GM12878 (cell line): ENCODE results near the gene ME2. TPM values are rescaled to one million over a fixed set of nuclear protein-coding genes. Genes with fewer than 3 reads are reported as not detected.

Source experiments
- ATAC-seq: fragments of 200-7000 bp; cut with Tn5 transposase; 3 replicates; pipeline ENCODE4 v1.9.1; 2020; ENCODE audit warnings: mild to moderate bottlenecking, moderate library complexity
- BruUV-seq: library from RNA; stranded (reverse); fragments of 400-500 nt; replicated peaks from 2 replicates; lab custom pipeline; 2021; lab: Mats Ljungman, UMichigan
- CTCF ChIA-PET: fragments of 300-600 bp; sonication (Branson Sonifier 250); formaldehyde crosslinking; extraction: SDS; loops from one replicate; lab custom pipeline; 2021; ENCODE audit warnings: inconsistent platforms; lab: Yijun Ruan, JAX
- POLR2A ChIA-PET: fragments of 350-600 bp; formaldehyde crosslinking; extraction: SDS; loops from one replicate; lab custom pipeline; 2021; ENCODE audit warnings: inconsistent platforms; lab: Charles Lee
- RAD21 ChIA-PET: fragments of 300-600 bp; sonication (Branson Sonifier 250); formaldehyde crosslinking; loops from one replicate; lab custom pipeline; 2023; ENCODE audit warnings: antibody characterized with exemption; ENCODE audit not compliant: unreplicated experiment; lab: Charles Lee
- SMC1A ChIA-PET: fragments of 300-600 bp; sonication (Branson Sonifier 250); formaldehyde crosslinking; loops from one replicate; lab custom pipeline; 2023; ENCODE audit not compliant: unreplicated experiment, uncharacterized antibody; lab: Charles Lee
- DNase-seq: peaks from one replicate; pipeline ENCODE4 v3.0.0-alpha.2; 2011; ENCODE audit warnings: low read depth, low spot score
- FAIRE-seq: peaks from 3 replicates; lab custom pipeline; 2011; peaks lifted over from hg19 to GRCh38; lab: Jason Lieb, UNC
- H2AFZ ChIP-seq: 2 replicates; pipeline ENCODE4 v1.6.0; 2011; ENCODE audit warnings: low read depth, low read length, control low read depth; ENCODE audit not compliant: control insufficient read depth
- H3K27ac ChIP-seq: 2 replicates; pipeline ENCODE4 v1.5.1; 2011; ENCODE audit warnings: control low read depth; ENCODE audit not compliant: control insufficient read depth, insufficient read depth
- H3K27me3 ChIP-seq, 2 experiments: replicated peaks in 1 of 2; 2 replicates each; pipeline versions ENCODE4 v1.6.0 to v1.6.1; 2011; ENCODE audit warnings: low read length in 1 of 2; ENCODE audit not compliant: control insufficient read depth in 2 of 2, insufficient read depth in 2 of 2
- H3K36me3 ChIP-seq, 2 experiments: 2 replicates each; pipeline ENCODE4 v1.5.1; 2011; ENCODE audit warnings: low read length in 1 of 2; ENCODE audit not compliant: control insufficient read depth in 2 of 2, insufficient read depth in 2 of 2
- H3K4me1 ChIP-seq: 2 replicates; pipeline ENCODE4 v1.6.1; 2011; ENCODE audit warnings: mild to moderate bottlenecking, low read length, moderate library complexity, mixed read lengths; ENCODE audit not compliant: control insufficient read depth, insufficient read depth
- H3K4me2 ChIP-seq: 2 replicates; pipeline ENCODE4 v1.6.0; 2011; ENCODE audit warnings: control low read depth; ENCODE audit not compliant: control insufficient read depth, insufficient read depth
- H3K4me3 ChIP-seq: fragments of 200-600 bp; sonication (generic); 2 replicates; pipeline ENCODE4 v1.5.1; 2016
- H3K79me2 ChIP-seq: 2 replicates; pipeline ENCODE4 v1.6.0; 2011; ENCODE audit warnings: low read length; ENCODE audit not compliant: control insufficient read depth, insufficient read depth
- H3K9ac ChIP-seq: 2 replicates; pipeline ENCODE4 v1.8.0; 2011; ENCODE audit warnings: low read length, control low read depth, mixed read lengths; ENCODE audit not compliant: control insufficient read depth, insufficient read depth
- H3K9me3 ChIP-seq: replicated peaks from 3 replicates; pipeline ENCODE4 v1.5.1; 2011; ENCODE audit warnings: mild to moderate bottlenecking, low read length; ENCODE audit not compliant: control insufficient read depth, insufficient read depth
- H4K20me1 ChIP-seq: 2 replicates; pipeline ENCODE4 v1.6.0; 2011; ENCODE audit not compliant: control insufficient read depth, insufficient read depth
- BACH1 ChIP-seq: fragments of 450-650 bp; IDR thresholded peaks from 2 replicates; pipeline ENCODE4 v1.6.1; 2017; ENCODE audit warnings: mild to moderate bottlenecking, borderline replicate concordance
- BMI1 ChIP-seq: fragments of 450-650 bp; IDR thresholded peaks from 2 replicates; pipeline ENCODE4 v1.6.1; 2016; ENCODE audit warnings: mild to moderate bottlenecking, moderate library complexity, borderline replicate concordance
- CBFB ChIP-seq: IDR thresholded peaks from 2 replicates; pipeline ENCODE4 v1.6.1; 2016; ENCODE audit warnings: antibody characterized with exemption, low read depth
- CBX3 ChIP-seq: fragments of 200-600 bp; sonication (generic); IDR thresholded peaks from 2 replicates; pipeline ENCODE4 v1.6.1; 2016; ENCODE audit warnings: low read depth, borderline replicate concordance
- E4F1 ChIP-seq: fragments of 450-650 bp; IDR thresholded peaks from 2 replicates; pipeline ENCODE4 v1.6.1; 2018; ENCODE audit warnings: borderline replicate concordance, mild to moderate bottlenecking; ENCODE audit not compliant: partially characterized antibody
- EGR1 ChIP-seq, 2 experiments: IDR thresholded peaks; 1 replicate in 1 of 2; 2 replicates in 1 of 2; pipeline ENCODE4 v1.6.1; 2011 to 2012; ENCODE audit warnings: low read depth in 2 of 2, low read length in 2 of 2, borderline replicate concordance in 1 of 2, mild to moderate bottlenecking in 1 of 2, moderate library complexity in 1 of 2
- EZH2 ChIP-seq: IDR thresholded peaks from 2 replicates; pipeline ENCODE4 v1.6.1; 2012; ENCODE audit warnings: low read depth, mild to moderate bottlenecking, control low read depth, inconsistent platforms, low read length, borderline replicate concordance; ENCODE audit not compliant: control insufficient read depth
- JUND ChIP-seq: IDR thresholded peaks from 2 replicates; pipeline ENCODE4 v1.6.1; 2012; ENCODE audit warnings: low read depth, mild to moderate bottlenecking, low read length, improper control_type of control experiment, moderate library complexity
- NBN ChIP-seq: fragments of 450-650 bp; IDR thresholded peaks from 2 replicates; pipeline ENCODE4 v1.6.1; 2016
- NR2C2 ChIP-seq: IDR thresholded peaks from 2 replicates; pipeline ENCODE4 v1.6.1; 2011; ENCODE audit warnings: borderline replicate concordance, low read depth; ENCODE audit not compliant: control insufficient read depth, insufficient read length
- PML ChIP-seq: IDR thresholded peaks from 2 replicates; pipeline ENCODE4 v1.6.1; 2012; ENCODE audit warnings: low read length, inconsistent platforms
- RAD21 ChIP-seq: IDR thresholded peaks from 2 replicates; pipeline ENCODE4 v1.6.1; 2011; ENCODE audit warnings: mild to moderate bottlenecking, low read depth, low read length, moderate library complexity; ENCODE audit not compliant: insufficient read depth
- RAD51 ChIP-seq: fragments of 450-650 bp; IDR thresholded peaks from 2 replicates; pipeline ENCODE4 v1.6.1; 2016; ENCODE audit warnings: moderate library complexity, mild to moderate bottlenecking, inconsistent platforms
- SMC3 ChIP-seq: IDR thresholded peaks from 2 replicates; pipeline ENCODE4 v1.6.1; 2011; ENCODE audit warnings: low read length, improper control_type of control experiment, borderline replicate concordance
- WRNIP1 ChIP-seq: IDR thresholded peaks from 2 replicates; pipeline ENCODE4 v1.6.1; 2011; ENCODE audit warnings: low read depth, low read length, improper control_type of control experiment, borderline replicate concordance
- ZNF24 ChIP-seq: fragments of 450-650 bp; IDR thresholded peaks from 2 replicates; pipeline ENCODE4 v1.6.1; 2017; ENCODE audit warnings: antibody characterized with exemption, mild to moderate bottlenecking
- ZNF592 ChIP-seq: fragments of 450-650 bp; IDR thresholded peaks from 2 replicates; pipeline ENCODE4 v1.6.1; 2017; ENCODE audit warnings: mild to moderate bottlenecking, moderate library complexity
- WGBS: methylation state at CpG from one replicate; pipeline ENCODE4 v1.1.6; 2016; ENCODE audit warnings: low lambda C conversion rate; ENCODE audit not compliant: insufficient replicate concordance, insufficient coverage; ENCODE audit errors: missing lambda C conversion rate; 5-methylcytosine and 5-hydroxymethylcytosine counted together
- in situ Hi-C: fragments of 300-500 bp; cut with MboI; formaldehyde crosslinking; loops from 9 replicates; pipeline ENCODE4 v1.14.3; 2018; ENCODE audit warnings: mixed read lengths
- intact Hi-C: fragments of 100-400 bp; cut with micrococcal nuclease; formaldehyde crosslinking; loops from one replicate; pipeline ENCODE4 v1.14.2; 2022; ENCODE audit not compliant: unreplicated experiment
- polyA plus RNA-seq, 11 experiments: library from polyadenylated mRNA; depleted of rRNA in 4 of 11; unstranded in 6 of 11; stranded (reverse) in 5 of 11; fragments of >200 nt; fragmentation: Nextera tagmentation in 4 of 11; fragmentation: Illumina TruSeq in 1 of 11; extraction: Ambion mirVana in 4 of 11; extraction: Trizol in 1 of 11; gene quantifications; 1 replicate in 1 of 11; 2 replicates in 10 of 11; pipeline versions ENCODE4 v1.2.1 to v1.2.3, GENCODE V29; 2011 to 2016; ENCODE audit warnings: inconsistent platforms in 2 of 11, missing spikeins in 2 of 11, low read depth in 1 of 11
- total RNA-seq, 4 experiments: library from RNA; depleted of rRNA in 3 of 4; stranded (reverse); fragments of >200 nt in 3 of 4; fragmentation: Illumina TruSeq in 1 of 4; extraction: Trizol in 1 of 4; gene quantifications; 2 replicates each; pipeline versions ENCODE4 v1.2.1 to v1.2.3, GENCODE V29; 2013 to 2021

The ME2 gene
- total and polyA plus RNA-seq, 10 of the 15 experiments (the other 5 are each of a cell fraction or from before 2014, with no cell fraction given): 41.3 to 155 (median 133) TPM

DNA sequence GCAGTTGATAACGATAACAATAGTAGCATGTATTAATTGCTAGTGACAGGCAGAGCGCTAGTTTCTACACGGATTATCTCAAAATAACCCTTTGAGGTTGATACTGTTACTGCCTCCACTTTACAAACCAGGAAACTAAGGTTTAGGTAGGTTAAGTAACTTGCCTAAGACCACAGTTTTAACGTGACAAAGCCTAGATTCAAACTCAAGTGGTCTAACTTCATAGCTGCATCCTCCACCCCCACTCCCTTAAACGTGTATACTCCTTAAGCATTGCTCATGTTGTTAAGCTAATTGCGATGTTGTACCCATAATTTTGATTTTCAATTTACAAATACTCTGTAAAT is 1.2 kb downstream of the ME2 start:
- Histone ChIP-seq H3K4me1 (peaks cover 15% of the 10 kb centered on the region), H3K9me3 (no peaks in the 10 kb centered on the region), H3K4me3 (peak overlapping the region; percentile 79), H2AFZ (peak overlapping the region; percentile 92; the same call in 1 of the 2 replicates), H3K4me2 (peak overlapping the region; percentile 82), H3K27me3 (no peaks in the 10 kb centered on the region), H3K79me2 (peaks cover 65% of the 10 kb centered on the region), H3K27ac (peak overlapping the region; percentile 99), H3K9ac (peak overlapping the region; percentile 97), H3K36me3 (no peaks in the 10 kb centered on the region; a peak in 1 of 4 replicates), H4K20me1 (no peaks in the 10 kb centered on the region; the same call in 1 of the 2 replicates)
- ChIA-PET SMC1A (interaction anchor here (0.7 to 1.6 kb wide), 8 partner anchors 9 to 174 kb away, joined by 3 to 4 read pairs (median 4); partner anchors contain the start of gene MRO), CTCF (interaction anchor here (0.8 to 1.6 kb wide), 6 partner anchors 11 to 171 kb away, joined by 3 to 6 read pairs (median 4); partner anchors contain the start of gene MRO), RAD21 (interaction anchor here (0.7 to 1.2 kb wide), 5 partner anchors 15 to 315 kb away, joined by 3 read pairs; no protein-coding TSS in a partner anchor), POLR2A (interaction anchor here (0.5 to 1.6 kb wide), 5 partner anchors 16 to 155 kb away, joined by 3 to 6 read pairs (median 4); no protein-coding TSS in a partner anchor)
- FAIRE-seq (peak; percentile 87), DNase-seq (no peak), ATAC-seq (peak; percentile 3)
- in situ Hi-C loops (loop anchor here (10.0 kb wide), 1 partner anchor 315 kb away; the partner anchor contains the start of gene MEX3C), intact Hi-C loops (no loop called here)
- 1% methylated on average over 6 of the region's 6 CpGs for WGBS
- TSS peak; percentile 67 for BruUV-seq
- TF ChIP-seq NBN (0 out of 2 replicates have a peak, but pooled peaks have one; percentile 10), SMC3 (no peak), ZNF592 (no peak), EGR1 (IDR thresholded peaks at IDR 0.05; ENCODE audit: borderline replicate concordance in 1 of 2, low read depth in 2 of 2, low read length in 2 of 2) (no peak), E4F1 (no peak), EZH2 (no peak), ZNF24 (0 out of 2 replicates have a peak, but pooled peaks have one; percentile 2), BMI1 (no peak), RAD51 (0 out of 2 replicates have a peak, but pooled peaks have one; percentile 1), NR2C2 (no peak), RAD21 (no peak), WRNIP1 (no peak), BACH1 (no peak), JUND (no peak), CBFB (no peak), PML (0 out of 2 replicates have a peak, but pooled peaks have one; percentile 1), CBX3 (no peak)
